Measurements from ENCODE around the gene POU2F3.

GRCh38 chr11:120220747-120221037, 19.2 kb upstream of the POU2F3 start:
- TF ChIP-seq POLR2A (IDR thresholded peaks at IDR 0.05) (no peak), CTCF (IDR thresholded peaks at IDR 0.05) (no peak)

All from esophagus squamous epithelium (tissue), 4 donors.